Measurements from ENCODE around the gene CERS6. TPM values are rescaled to one million over a fixed set of nuclear protein-coding genes. Genes with fewer than 3 reads are reported as not detected.
"Not testable (repeated sequence)": the region's sequence is repeated elsewhere in the genome, so short reads cannot be mapped to it uniquely, and the experiment has no call there.

The CERS6 gene
- polyA plus RNA-seq, 3 donors, result 5.3 to 13.2 (median 8.3) TPM

- H3K27ac ChIP-seq (ENCODE audit: low read depth, low read length), result no peak overlapping the region
- WGBS, 3 donors, result 74 to 82% (median 80%) methylated on average over 3 of the region's 3 CpGs
These were observed 205.8 kb downstream of the CERS6 start for GRCh38 chr2:168661863-168662256.

GRCh38 chr2:168662651-168663208 lies 206.7 kb downstream of the CERS6 start:
- 95 to 96% (median 96%) methylated on average over 7 of the region's 7 CpGs for WGBS, 3 donors

GRCh38 chr2:168663993-168664392 lies 207.9 kb downstream of the CERS6 start:
- no peak overlapping the region for H3K27ac ChIP-seq (ENCODE audit: low read depth, low read length)
- 84 to 95% (median 87%) methylated on average over 3 of the region's 3 CpGs for WGBS, 3 donors

More at GRCh38 chr2:168662651-168663208, 206.7 kb downstream of the CERS6 start:
- no peak overlapping the region for H3K27ac ChIP-seq (ENCODE audit: low read depth, low read length)

- 79 to 83% (median 82%) methylated on average over 3 of the region's 3 CpGs for WGBS, 3 donors
- not testable (repeated sequence) for H3K27ac ChIP-seq (ENCODE audit: low read depth, low read length)
These were observed 208.6 kb downstream of the CERS6 start for GRCh38 chr2:168664715-168665114.

GRCh38 chr2:168666339-168666738 lies 210.3 kb downstream of the CERS6 start:
- 78 to 94% (median 78%) methylated on average over 1 of the region's 1 CpG for WGBS, 3 donors
- H3K27ac ChIP-seq (ENCODE audit: low read depth, low read length), result no peak overlapping the region

- 61 to 87% (median 78%) methylated on average over 3 of the region's 3 CpGs for WGBS, 3 donors
- H3K27ac ChIP-seq (ENCODE audit: low read depth, low read length), result no peak overlapping the region
These were observed 211.1 kb downstream of the CERS6 start for GRCh38 chr2:168667156-168667555.

GRCh38 chr2:168669151-168669550 lies 213.1 kb downstream of the CERS6 start:
- no peak overlapping the region for H3K27ac ChIP-seq (ENCODE audit: low read depth, low read length)

- 56 to 78% (median 76%) methylated on average over 1 of the region's 1 CpG for WGBS, 3 donors
- no peak overlapping the region for H3K27ac ChIP-seq (ENCODE audit: low read depth, low read length)
These were observed 214.4 kb downstream of the CERS6 start for GRCh38 chr2:168670478-168670877.

- H3K27ac ChIP-seq (ENCODE audit: low read depth, low read length), result no peak overlapping the region
- 66 to 84% (median 81%) methylated on average over 2 of the region's 2 CpGs for WGBS, 3 donors
These were observed 215.9 kb downstream of the CERS6 start for GRCh38 chr2:168671932-168672331.

GRCh38 chr2:168673265-168674189 lies 217.5 kb downstream of the CERS6 start:
- no peak overlapping the region for H3K27ac ChIP-seq (ENCODE audit: low read depth, low read length)
- 82 to 95% (median 84%) methylated on average over 10 of the region's 10 CpGs for WGBS, 3 donors

- 80 to 92% (median 85%) methylated on average over 10 of the region's 10 CpGs for WGBS, 3 donors
These were observed 222.2 kb downstream of the CERS6 start for GRCh38 chr2:168678153-168678853.

GRCh38 chr2:168679081-168679480 lies 223.0 kb downstream of the CERS6 start:
- 53 to 84% (median 68%) methylated on average over 4 of the region's 4 CpGs for WGBS, 3 donors
- H3K27ac ChIP-seq (ENCODE audit: low read depth, low read length), result no peak overlapping the region

More at GRCh38 chr2:168678153-168678853, 222.2 kb downstream of the CERS6 start:
- no peak overlapping the region for H3K27ac ChIP-seq (ENCODE audit: low read depth, low read length)

GRCh38 chr2:168679741-168680310 lies 223.8 kb downstream of the CERS6 start:
- 64 to 73% (median 72%) methylated on average over 8 of the region's 8 CpGs for WGBS, 3 donors
- H3K27ac ChIP-seq (ENCODE audit: low read depth, low read length), result no peak overlapping the region

GRCh38 chr2:168683996-168684395 lies 227.9 kb downstream of the CERS6 start:
- no peak overlapping the region for H3K27ac ChIP-seq (ENCODE audit: low read depth, low read length)
- 60 to 94% (median 76%) methylated on average over 1 of the region's 1 CpG for WGBS, 3 donors

- 84 to 85% (median 84%) methylated on average over 3 of the region's 3 CpGs for WGBS, 3 donors
- no peak overlapping the region for H3K27ac ChIP-seq (ENCODE audit: low read depth, low read length)
These were observed 229.0 kb downstream of the CERS6 start for GRCh38 chr2:168684921-168685599.

GRCh38 chr2:168685600-168686451 lies 229.8 kb downstream of the CERS6 start:
- WGBS, 3 donors, result 65 to 92% (median 77%) methylated on average over 17 of the region's 17 CpGs
- H3K27ac ChIP-seq (ENCODE audit: low read depth, low read length), result no peak overlapping the region

- H3K27ac ChIP-seq (ENCODE audit: low read depth, low read length), result no peak overlapping the region
- WGBS, 3 donors, result 81 to 97% (median 85%) methylated on average over 4 of the region's 4 CpGs
These were observed 230.6 kb downstream of the CERS6 start for GRCh38 chr2:168686452-168687191.

All from adipose tissue (tissue), 3 donors.